SK-N-SH treated with all-trans-retinoic acid at 6 μM for 48 hours (cell line): ENCODE data around the gene UBFD1.

Source experiments
- ATAC-seq: fragments of 200-7000 bp; cut with Tn5 transposase; 3 replicates; pipeline ENCODE4 v1.9.1; 2020; ENCODE audit warnings: mild to moderate bottlenecking, moderate library complexity
- ARNTL ChIP-seq: fragments of 450-650 bp; formaldehyde crosslinking; IDR thresholded peaks from 2 replicates; pipeline ENCODE4 v1.5.0; 2020; ENCODE audit warnings: low read depth, mild to moderate bottlenecking, moderate library complexity, borderline replicate concordance
- BACH2 ChIP-seq: fragments of 250-450 bp; sonication (Bioruptor Pico); IDR thresholded peaks from 2 replicates; pipeline ENCODE4 v1.9.0; 2021; ENCODE audit warnings: mild to moderate bottlenecking, borderline replicate concordance
- CSRNP3 ChIP-seq: fragments of 250-450 bp; sonication (Bioruptor Pico); IDR thresholded peaks from 2 replicates; pipeline ENCODE4 v1.5.1; 2021; ENCODE audit warnings: mild to moderate bottlenecking, moderate library complexity
- ESRRG ChIP-seq: fragments of 250-450 bp; sonication (Bioruptor Pico); IDR thresholded peaks from 2 replicates; pipeline ENCODE4 v1.6.1; 2021; ENCODE audit warnings: mild to moderate bottlenecking
- ISL1 ChIP-seq: fragments of 250-450 bp; sonication (Bioruptor Pico); IDR thresholded peaks from 2 replicates; pipeline ENCODE4 v2.1.2; 2022; ENCODE audit warnings: mild to moderate bottlenecking, moderate library complexity
- OSR1 ChIP-seq: fragments of 250-450 bp; sonication (Bioruptor Pico); IDR thresholded peaks from 2 replicates; pipeline ENCODE4 v1.8.0; 2022; ENCODE audit warnings: moderate library complexity, mild to moderate bottlenecking, inconsistent platforms
- SNAI2 ChIP-seq: fragments of 250-450 bp; sonication (Bioruptor Pico); IDR thresholded peaks from 2 replicates; pipeline ENCODE4 v1.5.0; 2020; ENCODE audit warnings: mild to moderate bottlenecking, moderate library complexity
- TCF4 ChIP-seq: fragments of 250-450 bp; sonication (Bioruptor Pico); IDR thresholded peaks from 2 replicates; pipeline ENCODE4 v1.8.0; 2021; ENCODE audit warnings: mild to moderate bottlenecking, moderate library complexity, borderline replicate concordance
- TOX ChIP-seq: fragments of 250-450 bp; sonication (Bioruptor Pico); IDR thresholded peaks from 2 replicates; pipeline ENCODE4 v1.8.0; 2021; ENCODE audit warnings: mild to moderate bottlenecking, moderate library complexity, borderline replicate concordance
- ZC3H10 ChIP-seq: fragments of 250-450 bp; sonication (Bioruptor Pico); IDR thresholded peaks from 2 replicates; pipeline ENCODE4 v1.5.1; 2021; ENCODE audit warnings: mild to moderate bottlenecking, moderate library complexity
- ZFP3 ChIP-seq: fragments of 250-450 bp; sonication (Bioruptor Pico); IDR thresholded peaks from 2 replicates; pipeline ENCODE4 v1.5.0; 2020; ENCODE audit warnings: mild to moderate bottlenecking, moderate library complexity
- ZNF70 ChIP-seq: fragments of 450-650 bp; formaldehyde crosslinking; IDR thresholded peaks from 2 replicates; pipeline ENCODE4 v1.5.0; 2020; ENCODE audit warnings: mild to moderate bottlenecking, moderate library complexity
- TF ChIP-seq, protein P1 (sequence below): fragments of 250-450 bp; sonication (Bioruptor Pico); IDR thresholded peaks from 2 replicates; pipeline ENCODE4 v1.5.0; 2020; ENCODE audit warnings: mild to moderate bottlenecking, moderate library complexity
- TF ChIP-seq, protein P2 (sequence below): fragments of 250-450 bp; sonication (Bioruptor Pico); IDR thresholded peaks from 2 replicates; pipeline ENCODE4 v1.8.0; 2021; ENCODE audit warnings: low read depth, mild to moderate bottlenecking, moderate library complexity, borderline replicate concordance
- TF ChIP-seq, protein P3 (sequence below): fragments of 250-450 bp; sonication (Bioruptor Pico); IDR thresholded peaks from 2 replicates; pipeline ENCODE4 v1.8.0; 2020; ENCODE audit warnings: mild to moderate bottlenecking, moderate library complexity, borderline replicate concordance
- TF ChIP-seq, protein P4 (sequence below): fragments of 250-450 bp; sonication (Bioruptor Pico); IDR thresholded peaks from 2 replicates; pipeline ENCODE4 v1.5.1; 2020; ENCODE audit warnings: low read depth, mild to moderate bottlenecking, moderate library complexity

UBFD1 gene

GRCh38 chr16:23530062-23530461, 27.5 kb upstream of the UBFD1 start (continued):
- TF ChIP-seq, protein P1, sequence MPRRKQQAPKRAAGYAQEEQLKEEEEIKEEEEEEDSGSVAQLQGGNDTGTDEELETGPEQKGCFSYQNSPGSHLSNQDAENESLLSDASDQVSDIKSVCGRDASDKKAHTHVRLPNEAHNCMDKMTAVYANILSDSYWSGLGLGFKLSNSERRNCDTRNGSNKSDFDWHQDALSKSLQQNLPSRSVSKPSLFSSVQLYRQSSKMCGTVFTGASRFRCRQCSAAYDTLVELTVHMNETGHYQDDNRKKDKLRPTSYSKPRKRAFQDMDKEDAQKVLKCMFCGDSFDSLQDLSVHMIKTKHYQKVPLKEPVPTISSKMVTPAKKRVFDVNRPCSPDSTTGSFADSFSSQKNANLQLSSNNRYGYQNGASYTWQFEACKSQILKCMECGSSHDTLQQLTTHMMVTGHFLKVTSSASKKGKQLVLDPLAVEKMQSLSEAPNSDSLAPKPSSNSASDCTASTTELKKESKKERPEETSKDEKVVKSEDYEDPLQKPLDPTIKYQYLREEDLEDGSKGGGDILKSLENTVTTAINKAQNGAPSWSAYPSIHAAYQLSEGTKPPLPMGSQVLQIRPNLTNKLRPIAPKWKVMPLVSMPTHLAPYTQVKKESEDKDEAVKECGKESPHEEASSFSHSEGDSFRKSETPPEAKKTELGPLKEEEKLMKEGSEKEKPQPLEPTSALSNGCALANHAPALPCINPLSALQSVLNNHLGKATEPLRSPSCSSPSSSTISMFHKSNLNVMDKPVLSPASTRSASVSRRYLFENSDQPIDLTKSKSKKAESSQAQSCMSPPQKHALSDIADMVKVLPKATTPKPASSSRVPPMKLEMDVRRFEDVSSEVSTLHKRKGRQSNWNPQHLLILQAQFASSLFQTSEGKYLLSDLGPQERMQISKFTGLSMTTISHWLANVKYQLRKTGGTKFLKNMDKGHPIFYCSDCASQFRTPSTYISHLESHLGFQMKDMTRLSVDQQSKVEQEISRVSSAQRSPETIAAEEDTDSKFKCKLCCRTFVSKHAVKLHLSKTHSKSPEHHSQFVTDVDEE: no peak
- TF ChIP-seq ISL1: no peak
- TF ChIP-seq CSRNP3: no peak
- no peak for TF ChIP-seq ESRRG (CRISPR knock-in tag)
- TF ChIP-seq ARNTL: no peak
- TF ChIP-seq OSR1 (CRISPR knock-in tag): no peak

- no peak for ATAC-seq
- TF ChIP-seq ZNF70 (CRISPR knock-in tag): no peak
- TF ChIP-seq, protein P2, sequence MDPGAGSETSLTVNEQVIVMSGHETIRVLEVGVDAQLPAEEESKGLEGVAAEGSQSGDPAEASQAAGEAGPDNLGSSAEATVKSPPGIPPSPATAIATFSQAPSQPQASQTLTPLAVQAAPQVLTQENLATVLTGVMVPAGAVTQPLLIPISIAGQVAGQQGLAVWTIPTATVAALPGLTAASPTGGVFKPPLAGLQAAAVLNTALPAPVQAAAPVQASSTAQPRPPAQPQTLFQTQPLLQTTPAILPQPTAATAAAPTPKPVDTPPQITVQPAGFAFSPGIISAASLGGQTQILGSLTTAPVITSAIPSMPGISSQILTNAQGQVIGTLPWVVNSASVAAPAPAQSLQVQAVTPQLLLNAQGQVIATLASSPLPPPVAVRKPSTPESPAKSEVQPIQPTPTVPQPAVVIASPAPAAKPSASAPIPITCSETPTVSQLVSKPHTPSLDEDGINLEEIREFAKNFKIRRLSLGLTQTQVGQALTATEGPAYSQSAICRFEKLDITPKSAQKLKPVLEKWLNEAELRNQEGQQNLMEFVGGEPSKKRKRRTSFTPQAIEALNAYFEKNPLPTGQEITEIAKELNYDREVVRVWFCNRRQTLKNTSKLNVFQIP (CRISPR knock-in tag): no peak
- TF ChIP-seq, protein P3, sequence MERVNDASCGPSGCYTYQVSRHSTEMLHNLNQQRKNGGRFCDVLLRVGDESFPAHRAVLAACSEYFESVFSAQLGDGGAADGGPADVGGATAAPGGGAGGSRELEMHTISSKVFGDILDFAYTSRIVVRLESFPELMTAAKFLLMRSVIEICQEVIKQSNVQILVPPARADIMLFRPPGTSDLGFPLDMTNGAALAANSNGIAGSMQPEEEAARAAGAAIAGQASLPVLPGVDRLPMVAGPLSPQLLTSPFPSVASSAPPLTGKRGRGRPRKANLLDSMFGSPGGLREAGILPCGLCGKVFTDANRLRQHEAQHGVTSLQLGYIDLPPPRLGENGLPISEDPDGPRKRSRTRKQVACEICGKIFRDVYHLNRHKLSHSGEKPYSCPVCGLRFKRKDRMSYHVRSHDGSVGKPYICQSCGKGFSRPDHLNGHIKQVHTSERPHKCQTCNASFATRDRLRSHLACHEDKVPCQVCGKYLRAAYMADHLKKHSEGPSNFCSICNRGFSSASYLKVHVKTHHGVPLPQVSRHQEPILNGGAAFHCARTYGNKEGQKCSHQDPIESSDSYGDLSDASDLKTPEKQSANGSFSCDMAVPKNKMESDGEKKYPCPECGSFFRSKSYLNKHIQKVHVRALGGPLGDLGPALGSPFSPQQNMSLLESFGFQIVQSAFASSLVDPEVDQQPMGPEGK (CRISPR knock-in tag): no peak
- TF ChIP-seq ZC3H10 (CRISPR knock-in tag): no peak
- no peak for TF ChIP-seq SNAI2 (CRISPR knock-in tag)
- TF ChIP-seq, protein P4, sequence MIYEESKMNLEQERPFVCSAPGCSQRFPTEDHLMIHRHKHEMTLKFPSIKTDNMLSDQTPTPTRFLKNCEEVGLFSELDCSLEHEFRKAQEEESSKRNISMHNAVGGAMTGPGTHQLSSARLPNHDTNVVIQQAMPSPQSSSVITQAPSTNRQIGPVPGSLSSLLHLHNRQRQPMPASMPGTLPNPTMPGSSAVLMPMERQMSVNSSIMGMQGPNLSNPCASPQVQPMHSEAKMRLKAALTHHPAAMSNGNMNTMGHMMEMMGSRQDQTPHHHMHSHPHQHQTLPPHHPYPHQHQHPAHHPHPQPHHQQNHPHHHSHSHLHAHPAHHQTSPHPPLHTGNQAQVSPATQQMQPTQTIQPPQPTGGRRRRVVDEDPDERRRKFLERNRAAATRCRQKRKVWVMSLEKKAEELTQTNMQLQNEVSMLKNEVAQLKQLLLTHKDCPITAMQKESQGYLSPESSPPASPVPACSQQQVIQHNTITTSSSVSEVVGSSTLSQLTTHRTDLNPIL (CRISPR knock-in tag): no peak
- TF ChIP-seq ISL1: no peak
- no peak for TF ChIP-seq TCF4 (CRISPR knock-in tag)
- TF ChIP-seq ESRRG (CRISPR knock-in tag): no peak
- no peak for TF ChIP-seq BACH2 (CRISPR knock-in tag)
- no peak for TF ChIP-seq ZFP3 (CRISPR knock-in tag)
Observed at GRCh38 chr16:23532448-23532847, 25.1 kb upstream of the UBFD1 start.

DNA sequence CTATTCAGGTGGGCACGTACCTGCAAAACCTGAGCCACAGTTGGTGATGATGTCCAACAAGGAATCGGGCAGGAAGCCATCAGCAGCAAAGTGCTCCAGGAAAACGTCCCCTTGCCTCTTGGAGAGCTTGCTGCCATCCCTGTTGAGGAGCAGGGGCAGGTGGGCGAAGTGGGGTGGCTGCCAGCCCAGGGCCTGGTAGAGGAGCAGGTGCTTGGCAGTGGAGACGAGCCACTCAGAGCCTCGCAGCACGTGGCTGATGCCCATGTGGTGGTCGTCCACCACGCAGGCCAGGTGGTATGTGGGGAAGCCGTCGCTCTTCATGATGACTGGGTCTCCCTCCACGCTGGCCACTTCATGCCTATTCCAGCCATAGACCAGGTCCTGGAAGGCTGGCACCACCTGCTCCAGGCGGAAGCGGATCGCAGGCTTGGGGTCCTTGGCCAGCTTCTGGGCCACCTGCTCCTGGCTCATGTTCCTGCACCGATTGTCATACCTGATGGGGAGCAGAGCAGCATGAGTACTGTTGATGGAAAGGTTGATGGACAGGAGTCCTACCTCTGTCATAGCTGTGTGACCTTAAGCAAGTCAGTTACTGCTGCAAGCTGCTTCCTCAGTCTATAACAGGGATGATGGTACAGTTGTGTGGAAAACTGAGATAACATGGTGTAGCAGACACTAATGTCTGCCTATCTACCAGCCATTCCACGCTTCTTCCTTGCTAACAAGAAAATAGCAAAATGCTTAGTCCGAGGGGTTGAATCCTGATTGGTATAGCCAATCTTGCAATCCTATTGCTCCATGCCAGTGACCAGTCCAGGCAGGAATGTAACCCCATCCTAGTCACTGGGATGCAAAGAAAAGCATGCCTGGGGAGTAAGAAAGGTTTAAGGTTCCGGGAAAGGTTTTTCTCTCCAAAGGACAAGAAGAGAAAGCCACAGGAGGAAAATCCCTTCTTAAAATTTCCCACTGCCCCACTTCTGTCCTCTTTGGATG, 22.4 kb upstream of the UBFD1 start:
- no peak for ATAC-seq
- TF ChIP-seq TOX (CRISPR knock-in tag) (no peak), ESRRG (CRISPR knock-in tag) (no peak), CSRNP3 (no peak)
- TF ChIP-seq, all 23 proteins: peak for 0
